Fibroblast of lung (primary cell): Measurements from ENCODE around the gene ABLIM2. TPM values are rescaled to one million over a fixed set of nuclear protein-coding genes. Genes with fewer than 3 reads are reported as not detected.
A peak's percentile ranks its signal among the peaks of the same experiment; 100 is the strongest.

ENCODE experiments used
- DNase-seq, 2 donors: peaks; one replicate each; pipeline versions ENCODE4 v3.0.0 to v3.0.0-alpha.2; 2010; ENCODE audit warnings: low read depth in 2 of 2
- H2AFZ ChIP-seq: 2 replicates; pipeline ENCODE4 v1.5.1; 2012; ENCODE audit warnings: low read length, control low read depth, inconsistent platforms
- H3K27ac ChIP-seq: 2 replicates; pipeline ENCODE4 v1.5.1; 2011; ENCODE audit warnings: low read length, control low read depth; ENCODE audit not compliant: insufficient read depth
- H3K27me3 ChIP-seq: 2 replicates; pipeline ENCODE4 v1.5.1; 2011; ENCODE audit warnings: mild to moderate bottlenecking, low read length; ENCODE audit not compliant: control insufficient read depth, insufficient read depth
- H3K36me3 ChIP-seq: 2 replicates; pipeline ENCODE4 v1.5.1; 2011; ENCODE audit warnings: low read length; ENCODE audit not compliant: control insufficient read depth, insufficient read depth
- H3K4me1 ChIP-seq: 2 replicates; pipeline ENCODE4 v1.5.1; 2011; ENCODE audit warnings: low read length; ENCODE audit not compliant: control insufficient read depth, insufficient read depth; ENCODE audit errors: extremely low read depth
- H3K4me2 ChIP-seq: 2 replicates; pipeline ENCODE4 v1.5.1; 2011; ENCODE audit warnings: low read length, control low read depth; ENCODE audit not compliant: insufficient read depth; ENCODE audit errors: extremely low read depth
- H3K4me3 ChIP-seq, 4 experiments: fragments of 200-600 bp in 1 of 4; sonication (generic) in 1 of 4; replicated peaks in 1 of 4; 2 replicates each; pipeline ENCODE4 v1.5.1; 2011 to 2016; ENCODE audit warnings: low read length in 4 of 4, low read depth in 3 of 4, mild to moderate bottlenecking in 3 of 4, control low read depth in 2 of 4, inconsistent platforms in 1 of 4, mixed read lengths in 1 of 4; ENCODE audit not compliant: insufficient read depth in 1 of 4; ENCODE audit errors: control extremely low read depth in 1 of 4
- H3K79me2 ChIP-seq: 2 replicates; pipeline ENCODE4 v1.5.1; 2012; ENCODE audit warnings: mild to moderate bottlenecking, low read length, inconsistent platforms; ENCODE audit not compliant: control insufficient read depth, insufficient read depth
- H3K9ac ChIP-seq: 2 replicates; pipeline ENCODE4 v1.5.1; 2011; ENCODE audit warnings: mild to moderate bottlenecking, low read length, control low read depth; ENCODE audit not compliant: insufficient read depth
- H3K9me3 ChIP-seq: 2 replicates; pipeline ENCODE4 v1.5.1; 2012; ENCODE audit warnings: low read depth, low read length; ENCODE audit not compliant: control insufficient read depth, insufficient read depth
- H4K20me1 ChIP-seq: 2 replicates; pipeline ENCODE4 v1.5.1; 2011; ENCODE audit warnings: low read length; ENCODE audit not compliant: control insufficient read depth, insufficient read depth; ENCODE audit errors: extremely low read depth
- CTCF ChIP-seq, 2 donors: IDR thresholded peaks in 1 of 2; conservative IDR thresholded peaks in 1 of 2; 1 replicate in 1 of 2; 2 replicates in 1 of 2; pipeline ENCODE4 v1.5.1; 2011 to 2012; ENCODE audit warnings: low read length in 2 of 2, control low read depth in 1 of 2, inconsistent platforms in 1 of 2, low read depth in 1 of 2, mild to moderate bottlenecking in 1 of 2
- EZH2 ChIP-seq: IDR thresholded peaks from 2 replicates; pipeline ENCODE4 v1.5.1; 2012; ENCODE audit warnings: low read length, control low read depth, mild to moderate bottlenecking; ENCODE audit errors: missing control alignments
- polyA plus RNA-seq, 2 donors: library from polyadenylated mRNA; depleted of rRNA in 1 of 2; stranded (reverse) in 1 of 2; unstranded in 1 of 2; fragments of >200 nt; gene quantifications; 2 replicates each; pipeline ENCODE4 v1.2.1, GENCODE V29; 2011 to 2012; ENCODE audit warnings: missing spikeins in 1 of 2
- total RNA-seq: library from RNA; depleted of rRNA; stranded (reverse); fragments of >200 nt; gene quantifications from 2 replicates; pipeline ENCODE4 v1.2.1, GENCODE V29; 2014

The ABLIM2 gene
- total and polyA plus RNA-seq, 2 donors (not counting 1 experiment from before 2014, with no cell fraction given) = 0.66 to 2.6 TPM

GRCh38 chr4:8189551-8190466 lies 31.2 kb upstream of the ABLIM2 start:
- Histone ChIP-seq H3K9ac (peak overlapping the region; percentile 2), H3K79me2 (no peaks in the 10 kb centered on the region), H3K4me1 (peaks cover 23% of the 10 kb centered on the region), H3K4me3 (no peak overlapping the region), H3K27me3 (no peaks in the 10 kb centered on the region), H2AFZ (no peak overlapping the region), H3K27ac (no peak overlapping the region), H3K4me2 (no peak overlapping the region), H4K20me1 (no peaks in the 10 kb centered on the region), H3K36me3 (no peaks in the 10 kb centered on the region), H3K9me3 (no peaks in the 10 kb centered on the region)
- TF ChIP-seq CTCF (conservative IDR thresholded peaks at IDR 0.05 in 1 of 2, IDR thresholded peaks at IDR 0.05 in 1 of 2; ENCODE audit: low read depth in 1 of 2, low read length in 2 of 2) (no peak), EZH2 (no peak)
- no peak for DNase-seq

- peak in 1 of 2 donors; percentile 48 for DNase-seq
- Histone ChIP-seq H3K27ac (no peak overlapping the region), H3K4me1 (peaks cover 23% of the 10 kb centered on the region)
Observed at GRCh38 chr4:8188743-8189550, 30.3 kb upstream of the ABLIM2 start.

More at GRCh38 chr4:8188743-8189550, 30.3 kb upstream of the ABLIM2 start:
- H3K36me3 ChIP-seq = no peaks in the 10 kb centered on the region
- H3K9me3 ChIP-seq = no peaks in the 10 kb centered on the region
- no peak overlapping the region for H3K9ac ChIP-seq
- no peaks in the 10 kb centered on the region for H4K20me1 ChIP-seq
- no peaks in the 10 kb centered on the region for H3K79me2 ChIP-seq
- no peak overlapping the region for H2AFZ ChIP-seq
- no peak overlapping the region for H3K4me3 ChIP-seq
- H3K27me3 ChIP-seq = no peaks in the 10 kb centered on the region
- TF ChIP-seq CTCF (conservative IDR thresholded peaks at IDR 0.05 in 1 of 2, IDR thresholded peaks at IDR 0.05 in 1 of 2; ENCODE audit: low read depth in 1 of 2, low read length in 2 of 2) (no peak), EZH2 (no peak)
- no peak overlapping the region for H3K4me2 ChIP-seq
